ENCODE data around the gene IL17D. TPM values are rescaled to one million over a fixed set of nuclear protein-coding genes. Genes with fewer than 3 reads are reported as not detected.
A peak's percentile ranks its signal among the peaks of the same experiment; 100 is the strongest.

Gene IL17D
- total RNA-seq, 4 donors from 2014 or later, result 1.1 to 1.4 TPM; not detected in 2

DNA sequence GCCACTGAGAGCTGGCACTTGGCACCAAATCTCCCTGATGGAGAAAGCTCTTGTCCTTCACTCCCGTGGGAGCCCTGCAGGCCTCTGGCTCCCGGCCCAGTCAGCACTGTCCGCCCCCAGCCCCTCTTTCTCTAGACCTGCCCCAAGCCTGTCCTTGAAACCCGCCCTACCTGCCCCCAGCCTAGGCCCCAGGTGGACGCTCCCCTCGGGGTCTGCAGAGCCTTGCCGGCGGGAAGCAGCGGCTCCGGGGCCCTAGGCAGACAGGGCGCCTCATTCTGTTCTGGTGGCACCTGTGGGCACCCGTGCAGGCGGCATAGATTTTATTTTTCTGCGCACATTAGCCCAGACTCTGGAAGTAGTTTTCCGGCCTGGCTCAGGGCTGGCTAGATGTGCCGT, 17.6 kb downstream of the IL17D start:
- H3K9me3 ChIP-seq, result no peaks in the 10 kb centered on the region
- no peak overlapping the region for H3K27ac ChIP-seq
- H3K27me3 ChIP-seq, result peaks cover 12% of the 10 kb centered on the region
- intact Hi-C loops (cut with DNase I; ENCODE audit: low total_unique reads), result no loop called here
- WGBS, 2 donors (ENCODE audit: low coverage in 1 of 2), result 76% methylated on average over 15 of the region's 16 CpGs; no CpG with 5 or more reads in 1 of the 2 donors
- in situ Hi-C loops (cut with MboI; ENCODE audit: low pct_ligation_motif_present in 1 of 4, low pct_unique_long_range_greater_than_20kb in 1 of 4, low sequenced_read_pairs in 3 of 4), result loop anchor here in 3 of 4 donors (25.0 kb wide), 4 partner anchors 91 to 366 kb away; partner anchors contain the start of gene XPO4 (in 2 of the 3)
- H3K4me3 ChIP-seq, result peak overlapping the region in 2 of 4 donors; percentile 33 to 46
- DNase-seq, result no peak
- TF ChIP-seq, protein P1, sequence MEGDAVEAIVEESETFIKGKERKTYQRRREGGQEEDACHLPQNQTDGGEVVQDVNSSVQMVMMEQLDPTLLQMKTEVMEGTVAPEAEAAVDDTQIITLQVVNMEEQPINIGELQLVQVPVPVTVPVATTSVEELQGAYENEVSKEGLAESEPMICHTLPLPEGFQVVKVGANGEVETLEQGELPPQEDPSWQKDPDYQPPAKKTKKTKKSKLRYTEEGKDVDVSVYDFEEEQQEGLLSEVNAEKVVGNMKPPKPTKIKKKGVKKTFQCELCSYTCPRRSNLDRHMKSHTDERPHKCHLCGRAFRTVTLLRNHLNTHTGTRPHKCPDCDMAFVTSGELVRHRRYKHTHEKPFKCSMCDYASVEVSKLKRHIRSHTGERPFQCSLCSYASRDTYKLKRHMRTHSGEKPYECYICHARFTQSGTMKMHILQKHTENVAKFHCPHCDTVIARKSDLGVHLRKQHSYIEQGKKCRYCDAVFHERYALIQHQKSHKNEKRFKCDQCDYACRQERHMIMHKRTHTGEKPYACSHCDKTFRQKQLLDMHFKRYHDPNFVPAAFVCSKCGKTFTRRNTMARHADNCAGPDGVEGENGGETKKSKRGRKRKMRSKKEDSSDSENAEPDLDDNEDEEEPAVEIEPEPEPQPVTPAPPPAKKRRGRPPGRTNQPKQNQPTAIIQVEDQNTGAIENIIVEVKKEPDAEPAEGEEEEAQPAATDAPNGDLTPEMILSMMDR (IDR thresholded peaks at IDR 0.05), result no peak
- TF ChIP-seq EP300 (IDR thresholded peaks at IDR 0.05; ENCODE audit: low read depth) (no peak), POLR2AphosphoS5 (IDR thresholded peaks at IDR 0.05) (no peak), POLR2A (IDR thresholded peaks at IDR 0.05) (no peak)
- peaks cover 0 to 13% (median 10%) of the 10 kb centered on the region in 4 donors for H3K4me1 ChIP-seq
- H3K36me3 ChIP-seq, result no peaks in the 10 kb centered on the region

DNA sequence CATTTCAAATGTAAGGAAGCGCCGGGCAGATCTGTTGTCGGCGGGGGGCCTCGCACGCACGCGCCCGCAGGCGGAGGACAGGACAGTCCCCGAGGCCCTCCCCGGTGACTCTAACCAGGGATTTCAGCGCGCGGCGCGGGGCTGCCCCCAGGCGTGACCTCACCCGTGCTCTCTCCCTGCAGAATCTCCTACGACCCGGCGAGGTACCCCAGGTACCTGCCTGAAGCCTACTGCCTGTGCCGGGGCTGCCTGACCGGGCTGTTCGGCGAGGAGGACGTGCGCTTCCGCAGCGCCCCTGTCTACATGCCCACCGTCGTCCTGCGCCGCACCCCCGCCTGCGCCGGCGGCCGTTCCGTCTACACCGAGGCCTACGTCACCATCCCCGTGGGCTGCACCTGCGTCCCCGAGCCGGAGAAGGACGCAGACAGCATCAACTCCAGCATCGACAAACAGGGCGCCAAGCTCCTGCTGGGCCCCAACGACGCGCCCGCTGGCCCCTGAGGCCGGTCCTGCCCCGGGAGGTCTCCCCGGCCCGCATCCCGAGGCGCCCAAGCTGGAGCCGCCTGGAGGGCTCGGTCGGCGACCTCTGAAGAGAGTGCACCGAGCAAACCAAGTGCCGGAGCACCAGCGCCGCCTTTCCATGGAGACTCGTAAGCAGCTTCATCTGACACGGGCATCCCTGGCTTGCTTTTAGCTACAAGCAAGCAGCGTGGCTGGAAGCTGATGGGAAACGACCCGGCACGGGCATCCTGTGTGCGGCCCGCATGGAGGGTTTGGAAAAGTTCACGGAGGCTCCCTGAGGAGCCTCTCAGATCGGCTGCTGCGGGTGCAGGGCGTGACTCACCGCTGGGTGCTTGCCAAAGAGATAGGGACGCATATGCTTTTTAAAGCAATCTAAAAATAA, 18.2 kb downstream of the IL17D start:
- TF ChIP-seq POLR2A (IDR thresholded peaks at IDR 0.05) (no peak), POLR2AphosphoS5 (IDR thresholded peaks at IDR 0.05) (no peak), EP300 (IDR thresholded peaks at IDR 0.05; ENCODE audit: low read depth) (no peak)
- TF ChIP-seq, protein P1 (IDR thresholded peaks at IDR 0.05), result no peak
- Histone ChIP-seq H3K36me3 (no peaks in the 10 kb centered on the region), H3K27ac (no peak overlapping the region), H3K4me1 (peaks cover 0 to 13% (median 10%) of the 10 kb centered on the region in 4 donors), H3K9me3 (no peaks in the 10 kb centered on the region), H3K27me3 (peaks cover 12% of the 10 kb centered on the region), H3K4me3 (peak overlapping the region; percentile 8 to 46 (median 26))
- intact Hi-C loops (cut with DNase I; ENCODE audit: low total_unique reads) (no loop called here), in situ Hi-C loops (cut with MboI; ENCODE audit: low pct_ligation_motif_present in 1 of 4, low pct_unique_long_range_greater_than_20kb in 1 of 4, low sequenced_read_pairs in 3 of 4) (loop anchor here in 3 of 4 donors (25.0 kb wide), 4 partner anchors 91 to 366 kb away; partner anchors contain the start of gene XPO4 (in 2 of the 3))
- WGBS, 2 donors (ENCODE audit: low coverage in 1 of 2), result 15 to 29% methylated on average over 1 to 33 of the region's 81 CpGs
- DNase-seq, result peak; percentile 30

DNA sequence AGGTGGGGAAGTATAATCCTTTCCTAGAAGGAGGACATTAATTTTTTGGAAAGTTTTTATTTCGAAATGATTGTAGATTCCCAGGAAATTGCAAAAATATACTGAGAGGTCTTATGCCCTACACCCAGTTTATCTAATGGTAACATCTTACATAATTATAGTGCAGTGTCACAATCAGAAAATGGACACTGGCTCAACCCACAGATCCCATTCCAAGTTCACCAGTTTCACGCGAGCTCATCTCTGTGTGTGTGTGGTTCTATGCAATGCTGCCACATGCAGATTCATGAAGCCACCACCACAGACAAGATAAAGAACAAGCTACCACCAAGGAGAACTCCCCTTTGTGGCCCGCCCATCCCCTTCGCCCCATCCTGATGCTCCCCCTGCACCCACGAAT, 24.4 kb downstream of the IL17D start:
- intact Hi-C loops (cut with DNase I; ENCODE audit: low total_unique reads) (no loop called here), in situ Hi-C loops (cut with MboI; ENCODE audit: low pct_ligation_motif_present in 1 of 4, low pct_unique_long_range_greater_than_20kb in 1 of 4, low sequenced_read_pairs in 3 of 4) (no loop called here)
- no peak for DNase-seq
- Histone ChIP-seq H3K4me3 (no peak overlapping the region), H3K4me1 (no peaks in the 10 kb centered on the region), H3K27ac (no peak overlapping the region), H3K27me3 (no peaks in the 10 kb centered on the region), H3K9me3 (no peaks in the 10 kb centered on the region), H3K36me3 (no peaks in the 10 kb centered on the region)
- 79 to 80% methylated on average over 2 to 6 of the region's 6 CpGs for WGBS, 2 donors (ENCODE audit: low coverage in 1 of 2)
- TF ChIP-seq POLR2A (IDR thresholded peaks at IDR 0.05) (no peak), EP300 (IDR thresholded peaks at IDR 0.05; ENCODE audit: low read depth) (no peak), POLR2AphosphoS5 (IDR thresholded peaks at IDR 0.05) (no peak)
- TF ChIP-seq, protein P1 (IDR thresholded peaks at IDR 0.05), result no peak

DNA sequence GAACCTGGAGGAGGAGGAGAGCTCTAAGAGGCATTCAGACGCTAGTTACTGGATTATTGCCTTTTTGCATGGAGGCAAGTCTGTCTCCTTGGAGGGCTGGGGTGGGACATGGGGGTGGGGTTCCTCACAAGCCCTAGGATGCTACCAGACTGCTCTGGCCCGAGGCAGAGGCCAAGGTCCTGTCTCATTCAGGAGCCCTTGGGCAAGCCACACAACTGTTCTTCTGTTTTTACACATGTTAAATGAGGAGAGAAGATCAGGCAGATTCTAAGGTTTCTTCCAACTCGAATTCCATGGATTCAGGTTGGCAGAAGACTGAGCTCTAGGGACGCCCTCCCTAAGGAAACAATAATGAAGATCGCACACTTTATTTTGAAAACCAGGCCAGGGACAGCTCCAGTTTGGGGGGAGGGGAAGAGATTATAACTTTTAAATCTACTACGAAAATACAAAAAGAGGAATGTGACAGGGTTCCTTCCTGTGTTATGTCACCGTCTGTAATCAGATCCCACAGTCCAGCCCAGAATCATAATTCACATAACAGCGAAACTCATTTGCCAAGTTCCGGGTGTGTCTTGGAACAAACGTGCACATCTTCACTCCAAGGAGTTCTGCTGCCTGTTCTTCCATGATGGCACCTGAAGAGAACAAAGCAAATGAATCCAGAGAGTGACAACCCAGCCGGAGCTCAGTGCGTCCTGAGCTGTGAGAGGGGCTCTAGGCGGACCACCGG, 25.2 kb downstream of the IL17D start:
- H3K27ac ChIP-seq, result no peak overlapping the region
- no peak for DNase-seq

More for the DNA sequence above, 25.2 kb downstream of the IL17D start:
- intact Hi-C loops (cut with DNase I; ENCODE audit: low total_unique reads) (no loop called here), in situ Hi-C loops (cut with MboI; ENCODE audit: low pct_ligation_motif_present in 1 of 4, low pct_unique_long_range_greater_than_20kb in 1 of 4, low sequenced_read_pairs in 3 of 4) (no loop called here)
- H3K9me3 ChIP-seq, result no peaks in the 10 kb centered on the region
- 67 to 81% methylated on average over 9 to 14 of the region's 14 CpGs for WGBS, 2 donors (ENCODE audit: low coverage in 1 of 2)
- no peak overlapping the region for H3K4me3 ChIP-seq
- H3K4me1 ChIP-seq, result no peaks in the 10 kb centered on the region
- no peaks in the 10 kb centered on the region for H3K36me3 ChIP-seq
- no peaks in the 10 kb centered on the region for H3K27me3 ChIP-seq
- TF ChIP-seq, protein P1 (IDR thresholded peaks at IDR 0.05), result no peak
- TF ChIP-seq POLR2A (IDR thresholded peaks at IDR 0.05) (no peak), POLR2AphosphoS5 (IDR thresholded peaks at IDR 0.05) (peak in 1 of 3 donors; percentile 17), EP300 (IDR thresholded peaks at IDR 0.05; ENCODE audit: low read depth) (no peak)

All from transverse colon (tissue), 4 donors.